NT2/D1 (cell line): ENCODE data around the gene DNAJC25.
A peak's percentile ranks its signal among the peaks of the same experiment; 100 is the strongest.

Experiments
- DNase-seq: peaks from one replicate; pipeline ENCODE4 v3.0.0-alpha.2; 2011; ENCODE audit warnings: low read depth, low spot score
- H3K27me3 ChIP-seq: 2 replicates; pipeline ENCODE4 v1.6.0; 2011; ENCODE audit warnings: mild to moderate bottlenecking; ENCODE audit not compliant: insufficient read length, insufficient read depth
- H3K36me3 ChIP-seq: 2 replicates; pipeline ENCODE4 v1.6.1; 2011; ENCODE audit warnings: mild to moderate bottlenecking, low read length, mixed read lengths; ENCODE audit not compliant: insufficient read depth, insufficient read length
- H3K4me1 ChIP-seq: 2 replicates; pipeline ENCODE4 v1.5.1; 2011; ENCODE audit not compliant: insufficient read depth, insufficient read length
- H3K4me3 ChIP-seq: 2 replicates; pipeline ENCODE4 v1.5.1; 2011; ENCODE audit warnings: low read depth; ENCODE audit not compliant: insufficient read length
- H3K9ac ChIP-seq: 2 replicates; pipeline ENCODE4 v1.6.0; 2011; ENCODE audit warnings: low read depth; ENCODE audit not compliant: insufficient read length
- H3K9me3 ChIP-seq: 2 replicates; pipeline ENCODE4 v1.5.1; 2011; ENCODE audit warnings: mild to moderate bottlenecking, low read length; ENCODE audit not compliant: insufficient read depth
- SUZ12 ChIP-seq: IDR thresholded peaks from 2 replicates; pipeline ENCODE4 v1.6.1; 2011; ENCODE audit not compliant: insufficient read length, insufficient read depth; ENCODE audit errors: extremely low read depth
- YY1 ChIP-seq: IDR thresholded peaks from 2 replicates; pipeline ENCODE4 v1.6.1; 2011; ENCODE audit not compliant: insufficient read length, insufficient read depth
- ZNF274 ChIP-seq: IDR thresholded peaks from 2 replicates; pipeline ENCODE4 v1.6.1; 2011; ENCODE audit warnings: mild to moderate bottlenecking, low read depth, low read length

Gene DNAJC25

DNA sequence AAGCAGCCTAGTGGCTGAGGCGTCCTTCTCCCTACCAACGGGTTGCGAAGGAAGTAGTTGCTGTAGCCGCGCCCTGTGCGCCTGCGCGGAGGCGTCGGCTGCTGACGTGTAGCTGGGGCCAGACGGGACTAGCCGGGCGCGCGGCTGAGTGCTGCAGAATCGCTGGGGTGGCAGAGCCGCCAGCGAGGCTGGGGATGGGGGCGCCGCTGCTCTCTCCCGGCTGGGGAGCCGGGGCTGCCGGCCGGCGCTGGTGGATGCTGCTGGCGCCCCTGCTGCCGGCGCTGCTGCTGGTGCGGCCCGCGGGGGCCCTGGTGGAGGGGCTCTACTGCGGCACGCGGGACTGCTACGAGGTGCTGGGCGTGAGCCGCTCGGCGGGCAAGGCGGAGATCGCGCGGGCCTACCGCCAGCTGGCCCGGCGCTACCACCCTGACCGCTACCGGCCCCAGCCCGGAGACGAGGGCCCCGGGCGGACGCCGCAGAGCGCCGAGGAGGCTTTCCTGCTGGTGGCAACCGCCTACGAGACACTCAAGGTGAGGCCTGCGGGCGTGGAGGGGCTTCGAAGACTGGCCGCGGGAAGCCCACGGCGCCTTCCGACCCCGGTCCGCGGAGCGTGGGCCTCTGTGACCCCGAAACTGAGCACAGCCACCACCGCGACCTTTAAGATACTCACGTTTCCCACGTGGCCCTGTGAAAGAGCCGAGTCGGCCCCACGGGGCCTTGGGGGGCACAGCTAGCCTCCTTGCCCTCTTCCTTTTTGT lies at the start of gene DNAJC25:
TSS of gene DNAJC25 (plus strand) at position 121 of the 758 bp plus-strand sequence. CDS start at position 195, 74 bp downstream.
- Histone ChIP-seq H3K27me3 (no peaks in the 10 kb centered on the region), H3K4me3 (peak within 1 kb of the TSS; percentile 98), H3K4me1 (no peaks in the 10 kb centered on the region), H3K9ac (peak within 1 kb of the TSS; percentile 98), H3K9me3 (no peaks in the 10 kb centered on the region), H3K36me3 (peaks cover 19% of the 10 kb centered on the region)
- peak; percentile 99 for DNase-seq
- TF ChIP-seq SUZ12: no peak
- no peak for TF ChIP-seq YY1
- no peak for TF ChIP-seq ZNF274

DNA sequence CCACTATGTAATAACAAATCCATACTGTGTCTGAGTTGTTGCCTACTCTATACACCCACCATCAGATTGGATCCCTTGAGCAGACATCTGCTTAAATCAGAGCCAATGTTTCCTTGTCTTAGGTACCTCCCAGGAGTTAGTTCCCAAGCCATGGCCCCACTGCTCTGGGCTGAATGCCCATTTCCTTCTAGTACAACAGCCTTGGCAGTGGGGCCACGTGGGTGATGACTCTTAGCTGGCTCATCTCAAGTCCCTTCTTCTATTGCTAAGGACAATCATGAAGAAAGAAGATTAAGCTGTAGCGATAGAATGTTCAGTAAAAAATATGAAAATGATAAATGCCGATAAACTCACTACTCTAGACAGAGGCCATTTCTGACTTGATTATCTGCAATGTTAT lies 48.2 kb upstream of the DNAJC25 start:
- no peak overlapping the region for H3K9ac ChIP-seq
- H3K27me3 ChIP-seq: no peaks in the 10 kb centered on the region
- H3K36me3 ChIP-seq: peaks cover 82% of the 10 kb centered on the region
- H3K4me1 ChIP-seq: no peaks in the 10 kb centered on the region
- H3K9me3 ChIP-seq: no peaks in the 10 kb centered on the region
- H3K4me3 ChIP-seq: no peak overlapping the region
- DNase-seq: no peak
- no peak for TF ChIP-seq ZNF274
- no peak for TF ChIP-seq YY1
- TF ChIP-seq SUZ12: no peak

DNA sequence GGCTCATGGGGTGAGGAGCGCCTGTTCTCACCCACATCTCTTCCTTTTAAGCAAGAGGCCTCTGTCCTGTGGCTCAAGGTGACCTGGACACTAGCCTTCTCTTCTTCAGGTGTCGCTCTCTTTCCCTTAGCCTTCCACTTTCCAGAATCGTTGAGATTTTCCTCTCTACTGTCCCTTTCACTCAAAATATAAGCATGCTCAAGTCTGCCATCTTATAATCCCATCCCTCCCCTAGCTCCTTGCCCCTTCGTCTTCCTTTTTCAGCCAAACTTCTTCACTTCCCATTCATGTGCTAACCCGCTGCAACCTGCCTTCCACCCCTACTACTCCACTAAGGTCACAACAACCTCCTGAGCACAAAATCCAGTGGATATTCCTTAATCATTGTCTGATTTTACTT lies 44.8 kb upstream of the DNAJC25 start:
- Histone ChIP-seq H3K27me3 (no peaks in the 10 kb centered on the region), H3K4me3 (no peak overlapping the region), H3K9me3 (no peaks in the 10 kb centered on the region), H3K4me1 (no peaks in the 10 kb centered on the region), H3K36me3 (peaks cover 80% of the 10 kb centered on the region), H3K9ac (no peak overlapping the region)
- TF ChIP-seq SUZ12 (no peak), ZNF274 (no peak), YY1 (no peak)
- DNase-seq: no peak

DNA sequence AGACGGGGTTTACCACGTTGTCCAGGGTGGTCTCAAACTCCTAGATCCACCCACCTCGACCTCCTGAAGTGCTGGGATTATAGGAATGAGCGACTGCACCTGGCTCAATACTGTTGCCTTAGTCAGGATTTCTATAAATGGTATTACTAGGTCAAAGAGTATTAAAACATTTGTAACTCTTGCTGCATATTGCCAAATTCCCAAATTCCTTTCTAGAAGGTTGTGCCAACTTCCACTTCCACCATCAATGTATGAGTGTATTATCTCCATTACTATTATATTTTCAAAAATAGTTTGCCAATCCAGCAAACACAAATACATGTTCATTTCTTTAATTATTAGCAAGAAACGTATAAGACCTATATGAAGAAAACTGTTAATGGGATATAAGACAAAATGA lies 42.3 kb upstream of the DNAJC25 start:
- DNase-seq: no peak
- Histone ChIP-seq H3K36me3 (peaks cover 83% of the 10 kb centered on the region), H3K9me3 (no peaks in the 10 kb centered on the region), H3K4me3 (no peak overlapping the region), H3K27me3 (no peaks in the 10 kb centered on the region), H3K9ac (no peak overlapping the region), H3K4me1 (no peaks in the 10 kb centered on the region)
- TF ChIP-seq SUZ12 (no peak), YY1 (no peak), ZNF274 (no peak)

DNA sequence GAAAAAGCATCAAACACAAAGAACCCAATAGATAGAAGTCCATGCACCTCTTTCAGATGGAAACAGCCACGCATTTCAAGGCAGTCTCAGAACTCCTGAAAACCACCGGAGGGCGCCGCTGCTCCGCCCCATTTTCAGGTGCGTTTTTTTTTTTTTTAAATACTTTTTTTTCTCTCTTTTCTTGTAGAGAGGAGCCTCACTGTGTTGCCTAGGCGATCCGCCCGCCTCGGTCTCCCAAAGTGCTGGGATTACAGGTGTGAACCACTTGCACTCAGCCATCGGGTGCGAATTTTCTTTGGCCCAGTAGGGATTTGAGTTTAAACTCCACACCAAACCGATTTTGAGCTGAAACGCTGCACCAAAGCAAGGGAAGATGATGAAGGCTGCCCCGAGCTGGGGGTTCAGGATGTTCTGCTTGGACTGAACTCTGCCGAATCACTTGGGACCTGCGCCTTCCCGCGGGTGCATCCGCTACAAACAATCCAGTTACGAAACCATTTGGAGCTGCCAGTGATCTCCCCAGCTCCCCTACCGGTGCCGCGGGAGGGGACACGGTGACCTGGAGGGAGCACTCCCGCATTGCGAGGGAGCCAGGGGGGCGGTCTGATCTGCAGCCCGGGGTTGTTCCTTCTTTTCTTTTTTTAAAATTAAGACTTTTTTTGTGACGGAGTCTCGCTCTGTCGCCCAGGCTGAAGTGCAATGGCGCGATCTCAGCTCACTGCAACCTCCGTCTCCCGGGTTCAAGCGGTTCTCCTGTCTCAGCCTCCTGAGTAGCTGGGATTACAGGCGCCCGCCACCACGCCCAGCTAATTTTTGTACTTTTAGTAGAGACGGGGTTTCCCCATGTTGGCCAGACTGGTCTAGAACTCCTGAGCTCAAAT lies 33.0 kb upstream of the DNAJC25 start:
- H3K4me1 ChIP-seq: no peaks in the 10 kb centered on the region

DNA sequence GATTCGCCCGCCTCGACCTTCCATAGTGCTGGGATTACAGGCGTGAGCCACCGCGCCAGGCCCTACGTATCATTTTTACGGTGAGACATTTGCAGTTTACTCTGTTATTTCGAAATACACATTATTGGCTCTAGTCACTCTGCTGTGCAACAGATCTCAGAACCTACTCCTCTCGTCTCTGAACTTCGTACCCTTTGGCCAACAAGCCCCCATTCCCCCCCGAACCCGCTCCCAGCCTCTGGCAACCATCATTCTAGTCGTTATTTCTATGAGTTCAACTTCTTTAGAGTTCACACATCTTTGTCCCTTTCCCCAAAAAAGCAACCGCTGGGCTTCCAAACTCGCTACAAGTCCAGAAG lies 32.4 kb upstream of the DNAJC25 start:
- Histone ChIP-seq H3K4me1 (no peaks in the 10 kb centered on the region), H3K4me3 (peak overlapping the region; percentile 74), H3K27me3 (no peaks in the 10 kb centered on the region), H3K9ac (peak overlapping the region; percentile 87), H3K36me3 (peaks cover 32% of the 10 kb centered on the region), H3K9me3 (no peaks in the 10 kb centered on the region)
- TF ChIP-seq SUZ12 (no peak), YY1 (no peak), ZNF274 (no peak)
- no peak for DNase-seq

More for the DNA sequence above, 33.0 kb upstream of the DNAJC25 start:
- H3K4me3 ChIP-seq: peak overlapping the region; percentile 74
- H3K9ac ChIP-seq: peak overlapping the region; percentile 87
- peaks cover 38% of the 10 kb centered on the region for H3K36me3 ChIP-seq
- no peak for TF ChIP-seq ZNF274
- no peak for TF ChIP-seq SUZ12
- no peaks in the 10 kb centered on the region for H3K9me3 ChIP-seq
- DNase-seq: peak; percentile 85
- no peaks in the 10 kb centered on the region for H3K27me3 ChIP-seq

DNA sequence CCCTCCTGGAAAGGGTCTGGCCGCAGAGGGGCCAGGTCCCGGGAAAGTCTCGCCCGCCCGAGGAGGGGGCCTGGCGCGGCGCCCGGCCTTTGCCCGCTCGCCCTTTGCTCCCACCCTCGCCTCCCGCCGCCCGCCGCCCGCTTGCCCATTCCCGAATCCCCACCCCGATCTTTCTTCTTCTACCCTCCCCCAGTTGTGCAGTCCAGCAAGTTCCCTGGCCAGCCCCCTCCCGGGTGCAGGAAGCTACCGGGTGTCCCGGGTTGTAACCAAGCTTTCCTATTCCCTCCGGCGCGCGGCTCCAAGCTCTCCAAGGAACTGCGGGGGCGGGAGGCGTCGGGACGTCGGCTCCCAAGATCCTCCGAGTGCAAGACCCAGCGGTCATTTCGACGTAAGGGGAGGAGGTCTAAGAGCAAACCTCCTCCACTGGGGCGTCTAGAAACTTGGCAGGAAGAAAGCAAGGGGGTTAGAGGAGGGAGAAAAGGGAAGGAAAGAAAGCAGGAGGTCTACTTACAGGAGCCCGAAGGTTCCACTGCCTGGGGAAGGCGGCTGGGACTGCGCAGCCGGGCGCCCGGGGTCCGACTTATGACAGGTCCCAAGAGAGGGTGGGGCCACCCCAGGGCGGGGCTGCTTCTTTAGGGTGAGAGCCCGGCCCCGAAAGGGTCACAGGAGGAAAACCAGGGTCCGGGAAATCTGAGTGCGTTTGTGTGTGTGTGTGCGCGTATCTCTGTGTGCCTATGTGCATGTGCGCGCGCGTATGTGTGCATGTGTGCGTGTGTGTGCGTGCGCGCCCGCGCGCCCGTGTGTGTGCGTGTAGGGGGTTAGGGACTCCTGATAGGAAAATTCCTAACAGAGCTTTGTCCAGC lies 31.8 kb upstream of the DNAJC25 start, which contains the start of gene PTGR1:
TSS of gene PTGR1 (minus strand) at position 556 of the 863 bp plus-strand sequence. CDS start 2,225 bp downstream, outside the sequence.
- peak; percentile 77 for DNase-seq
- peak within 1 kb of the TSS; percentile 74 for H3K4me3 ChIP-seq
- H3K36me3 ChIP-seq: peaks cover 26% of the 10 kb centered on the region
- H3K9ac ChIP-seq: peak within 1 kb of the TSS; percentile 87
- no peaks in the 10 kb centered on the region for H3K27me3 ChIP-seq
- no peaks in the 10 kb centered on the region for H3K4me1 ChIP-seq
- no peaks in the 10 kb centered on the region for H3K9me3 ChIP-seq
- TF ChIP-seq YY1 (no peak), ZNF274 (no peak), SUZ12 (no peak)
